ENCODE results near the gene BMP10. TPM values are rescaled to one million over a fixed set of nuclear protein-coding genes. Genes with fewer than 3 reads are reported as not detected.
A peak's percentile ranks its signal among the peaks of the same experiment; 100 is the strongest.

BMP10 gene
- total and polyA plus RNA-seq, 2 experiments from 2014 or later: 0.35 to 0.95 TPM

DNA sequence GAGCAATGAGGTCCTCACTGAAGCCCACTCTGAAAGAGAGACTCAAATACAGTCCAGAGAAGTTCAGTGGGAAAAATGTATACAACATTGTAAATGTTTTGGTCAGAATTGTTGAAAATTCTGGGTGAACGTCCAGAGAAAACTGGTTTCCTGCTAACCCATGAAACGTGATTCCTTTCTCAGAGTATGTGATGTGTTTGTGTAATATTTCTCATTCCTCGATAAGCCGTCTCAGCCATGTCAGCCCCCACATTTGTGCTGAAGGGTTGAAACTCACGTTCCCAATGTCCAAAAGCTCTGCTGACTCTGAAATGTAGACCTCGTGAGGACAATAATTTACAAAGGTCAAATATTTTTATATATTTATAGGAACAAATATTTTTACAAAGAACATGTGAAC is 51.6 kb downstream of the BMP10 start:
- Histone ChIP-seq H3K9me3 (ENCODE audit: low read depth) (no peaks in the 10 kb centered on the region), H3K27ac (no peak overlapping the region), H3K36me3 (no peaks in the 10 kb centered on the region), H3K4me3 (no peak overlapping the region), H3K4me1 (ENCODE audit: low read depth) (no peaks in the 10 kb centered on the region), H3K27me3 (no peaks in the 10 kb centered on the region)
- TF ChIP-seq, protein P1, sequence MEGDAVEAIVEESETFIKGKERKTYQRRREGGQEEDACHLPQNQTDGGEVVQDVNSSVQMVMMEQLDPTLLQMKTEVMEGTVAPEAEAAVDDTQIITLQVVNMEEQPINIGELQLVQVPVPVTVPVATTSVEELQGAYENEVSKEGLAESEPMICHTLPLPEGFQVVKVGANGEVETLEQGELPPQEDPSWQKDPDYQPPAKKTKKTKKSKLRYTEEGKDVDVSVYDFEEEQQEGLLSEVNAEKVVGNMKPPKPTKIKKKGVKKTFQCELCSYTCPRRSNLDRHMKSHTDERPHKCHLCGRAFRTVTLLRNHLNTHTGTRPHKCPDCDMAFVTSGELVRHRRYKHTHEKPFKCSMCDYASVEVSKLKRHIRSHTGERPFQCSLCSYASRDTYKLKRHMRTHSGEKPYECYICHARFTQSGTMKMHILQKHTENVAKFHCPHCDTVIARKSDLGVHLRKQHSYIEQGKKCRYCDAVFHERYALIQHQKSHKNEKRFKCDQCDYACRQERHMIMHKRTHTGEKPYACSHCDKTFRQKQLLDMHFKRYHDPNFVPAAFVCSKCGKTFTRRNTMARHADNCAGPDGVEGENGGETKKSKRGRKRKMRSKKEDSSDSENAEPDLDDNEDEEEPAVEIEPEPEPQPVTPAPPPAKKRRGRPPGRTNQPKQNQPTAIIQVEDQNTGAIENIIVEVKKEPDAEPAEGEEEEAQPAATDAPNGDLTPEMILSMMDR (IDR thresholded peaks at IDR 0.05; ENCODE audit: low read depth, low read length): no peak
- DNase-seq (ENCODE audit: low read depth in 1 of 2, low spot score in 1 of 2): peak in 1 of 2 donors; percentile 43

DNA sequence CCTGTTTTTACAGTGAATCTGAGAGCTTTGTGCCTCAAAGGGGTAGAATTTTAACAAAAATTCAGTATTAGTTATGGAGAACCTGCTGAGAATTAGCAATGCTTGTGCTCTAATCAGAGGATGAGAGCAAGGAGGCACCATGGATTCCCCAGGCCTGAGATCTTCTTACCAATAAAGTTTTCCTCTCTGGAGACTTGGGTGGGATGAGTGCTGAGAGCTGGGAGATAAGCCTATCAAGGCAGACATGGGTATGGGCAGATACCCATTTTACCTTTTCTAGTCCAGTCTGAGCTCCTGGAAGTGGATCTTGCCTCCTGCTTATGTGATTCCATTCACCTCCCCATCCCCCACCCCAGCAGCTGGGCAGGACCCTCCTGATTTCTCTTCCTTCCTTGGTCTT is 53.9 kb downstream of the BMP10 start:
- no peak for DNase-seq (ENCODE audit: low read depth in 1 of 2, low spot score in 1 of 2)
- H3K27ac ChIP-seq: no peak overlapping the region
- no peaks in the 10 kb centered on the region for H3K4me1 ChIP-seq (ENCODE audit: low read depth)
- no peaks in the 10 kb centered on the region for H3K36me3 ChIP-seq
- H3K4me3 ChIP-seq: no peak overlapping the region
- TF ChIP-seq, protein P1 (IDR thresholded peaks at IDR 0.05; ENCODE audit: low read depth, low read length): no peak
- H3K9me3 ChIP-seq (ENCODE audit: low read depth): no peaks in the 10 kb centered on the region
- H3K27me3 ChIP-seq: no peaks in the 10 kb centered on the region

Other genes starting within 250 kb of the BMP10 start
- 0.04 and 0.06 TPM in 2 replicates for gene PROKR1, start 227.8 kb downstream of the BMP10 start, total RNA-seq
- gene PROKR1, start 227.8 kb downstream of the BMP10 start, polyA plus RNA-seq: not detected in 2 replicates
- 3.0 and 7.7 TPM in 2 replicates for gene ARHGAP25, start 136.6 kb downstream of the BMP10 start, total RNA-seq
- gene ARHGAP25, start 136.6 kb downstream of the BMP10 start, polyA plus RNA-seq: 3.9 and 7.8 TPM in 2 replicates
- not detected in 2 replicates for gene GKN2, start 81.5 kb upstream of the BMP10 start, total RNA-seq
- not detected in 2 replicates for gene GKN2, start 81.5 kb upstream of the BMP10 start, polyA plus RNA-seq
- gene GKN1, start 103.2 kb upstream of the BMP10 start, total RNA-seq: not detected in 2 replicates
- not detected in 2 replicates for gene GKN1, start 103.2 kb upstream of the BMP10 start, polyA plus RNA-seq
- 26.8 and 36.0 TPM in 2 replicates for gene ANTXR1, start 141.8 kb upstream of the BMP10 start, total RNA-seq
- gene ANTXR1, start 141.8 kb upstream of the BMP10 start, polyA plus RNA-seq: 24.0 and 25.6 TPM in 2 replicates